H7 (cell line): ENCODE results near the gene SNN. TPM values are rescaled to one million over a fixed set of nuclear protein-coding genes. Genes with fewer than 3 reads are reported as not detected.

Experiments
- DNase-seq: peaks from one replicate; pipeline ENCODE4 v3.0.0; 2012
- H3K27me3 ChIP-seq: 2 replicates; pipeline ENCODE4 v1.6.0; 2011; ENCODE audit warnings: mild to moderate bottlenecking, low read length; ENCODE audit not compliant: control insufficient read depth, insufficient read depth
- H3K36me3 ChIP-seq: replicated peaks from 2 replicates; pipeline ENCODE4 v1.5.1; 2011; ENCODE audit warnings: low read length; ENCODE audit not compliant: control insufficient read depth, insufficient read depth
- H3K4me3 ChIP-seq: 2 replicates; pipeline ENCODE4 v1.5.1; 2011; ENCODE audit warnings: low read depth, mild to moderate bottlenecking, control low read depth, low read length, moderate library complexity; ENCODE audit not compliant: insufficient read depth
- total RNA-seq: library from RNA; depleted of rRNA; stranded (reverse); fragments of >200 nt; shearing (Covaris generic); gene quantifications from 2 replicates; pipeline ENCODE4 v1.2.3, GENCODE V29; 2014

SNN gene
- total RNA-seq, 1 experiment from 2014 or later, result 34.9 TPM

- Histone ChIP-seq H3K27me3 (no peaks in the 10 kb centered on the region), H3K36me3 (peaks cover 18% of the 10 kb centered on the region), H3K4me3 (no peak overlapping the region)
- DNase-seq, result no peak
These were observed 9.2 kb downstream of the SNN start for GRCh38 chr16:11677451-11677951.

DNA sequence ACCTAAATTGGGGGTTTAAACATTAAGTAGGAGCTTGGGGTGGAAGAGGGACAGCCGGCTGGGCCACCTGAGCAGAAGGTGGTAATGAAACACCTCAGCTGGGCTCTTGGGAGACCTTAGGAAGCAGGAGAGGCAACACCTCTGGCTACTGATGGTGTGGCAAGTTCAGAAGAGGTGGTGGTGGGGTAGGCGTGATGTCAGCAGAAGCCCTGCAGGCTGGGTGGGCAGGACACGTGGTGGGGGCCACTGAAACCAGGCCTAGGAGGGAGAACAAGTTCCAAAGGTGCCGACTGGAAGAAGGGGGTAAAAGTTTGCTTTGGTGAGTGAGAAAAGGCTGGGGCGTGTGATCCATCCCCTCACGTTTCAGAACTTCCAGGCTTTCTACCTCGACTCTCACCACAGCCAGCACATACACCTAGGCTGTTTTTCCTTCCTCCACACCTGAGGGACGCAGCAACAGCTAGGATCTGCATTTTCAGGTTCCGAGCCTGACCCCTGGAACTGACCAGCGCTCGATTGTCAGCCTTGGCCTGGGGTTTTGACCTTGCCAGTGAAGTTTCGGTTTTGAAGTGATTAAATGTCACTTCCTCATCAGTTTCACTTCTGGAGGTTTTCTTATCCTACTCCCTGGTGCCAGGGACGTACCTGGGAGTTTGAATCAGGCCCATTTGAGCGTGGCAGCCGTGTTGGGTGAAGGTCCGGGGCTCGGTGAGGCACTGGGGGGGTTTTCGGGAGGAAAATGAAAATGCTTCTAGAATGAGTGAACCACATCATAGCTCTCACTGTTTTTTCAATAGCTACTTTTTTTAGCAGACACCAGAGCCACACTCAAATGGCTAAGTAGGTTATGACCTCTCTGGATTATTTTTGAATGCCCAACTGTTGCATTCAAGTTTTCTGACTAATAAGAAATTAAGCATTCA is 10.0 kb downstream of the SNN start:
- no peak for DNase-seq
- Histone ChIP-seq H3K36me3 (peaks cover 18% of the 10 kb centered on the region), H3K4me3 (no peak overlapping the region), H3K27me3 (no peaks in the 10 kb centered on the region)

DNA sequence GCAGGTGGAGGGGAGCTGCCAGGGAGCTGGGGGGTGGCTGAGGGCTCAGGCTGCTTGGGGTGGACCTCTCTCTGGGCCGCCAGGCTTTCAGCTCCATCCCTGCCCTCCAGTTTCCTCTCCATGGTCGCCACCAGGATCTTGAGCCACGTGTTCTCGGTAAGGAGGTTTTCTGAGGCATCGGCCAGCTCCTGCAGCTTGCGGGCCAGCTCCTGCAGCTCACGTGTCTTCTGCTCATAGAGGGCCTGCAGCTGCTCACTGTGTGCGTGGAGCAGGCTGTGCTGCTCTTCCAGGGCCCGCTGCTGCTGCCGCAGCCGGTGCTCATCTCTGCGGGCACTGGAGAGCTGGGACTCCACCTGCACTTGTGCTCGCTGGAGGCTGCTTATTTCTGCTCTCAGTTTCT is 11.0 kb downstream of the SNN start:
- Histone ChIP-seq H3K27me3 (no peaks in the 10 kb centered on the region), H3K4me3 (no peak overlapping the region), H3K36me3 (peaks cover 19% of the 10 kb centered on the region)
- DNase-seq, result no peak

- Histone ChIP-seq H3K4me3 (no peak overlapping the region), H3K36me3 (peaks cover 19% of the 10 kb centered on the region), H3K27me3 (no peaks in the 10 kb centered on the region)
- DNase-seq, result no peak
These were observed 12.0 kb downstream of the SNN start for GRCh38 chr16:11679941-11680911.

- no peak overlapping the region for H3K4me3 ChIP-seq
- no peak for DNase-seq
- H3K27me3 ChIP-seq, result no peaks in the 10 kb centered on the region
- peaks cover 12% of the 10 kb centered on the region for H3K36me3 ChIP-seq
These were observed 13.3 kb downstream of the SNN start for GRCh38 chr16:11681556-11681955.

- H3K4me3 ChIP-seq, result no peak overlapping the region
- H3K36me3 ChIP-seq, result peaks cover 10% of the 10 kb centered on the region
- no peaks in the 10 kb centered on the region for H3K27me3 ChIP-seq
- no peak for DNase-seq
These were observed 13.9 kb downstream of the SNN start for GRCh38 chr16:11681976-11682654.

- DNase-seq, result no peak
- Histone ChIP-seq H3K36me3 (peaks cover 10% of the 10 kb centered on the region), H3K27me3 (no peaks in the 10 kb centered on the region), H3K4me3 (no peak overlapping the region)
These were observed 14.4 kb downstream of the SNN start for GRCh38 chr16:11682655-11683096.

DNA sequence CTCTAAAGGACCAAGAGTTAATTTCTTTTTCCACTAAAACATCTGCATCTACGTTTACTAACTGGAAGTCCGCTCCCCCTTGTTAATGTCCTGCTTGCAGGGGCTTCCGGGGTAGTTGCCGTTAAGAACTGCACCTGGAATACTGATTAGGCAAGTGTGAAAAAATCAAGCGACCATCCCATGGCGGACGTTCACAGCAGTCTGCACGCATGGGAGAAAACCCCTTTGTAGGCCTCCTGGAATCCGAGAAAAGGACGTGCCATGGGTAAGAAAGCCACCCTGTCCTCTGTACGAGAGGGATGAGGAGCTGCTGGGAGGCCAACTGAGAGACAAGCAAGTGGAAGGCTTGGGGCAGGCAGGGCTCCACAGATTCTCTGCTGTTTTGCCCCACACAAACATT is 14.9 kb downstream of the SNN start:
- H3K4me3 ChIP-seq, result no peak overlapping the region
- peaks cover 9% of the 10 kb centered on the region for H3K36me3 ChIP-seq
- DNase-seq, result no peak

GRCh38 chr16:11684231-11685025 is 16.2 kb downstream of the SNN start:
- H3K4me3 ChIP-seq, result no peak overlapping the region
- H3K36me3 ChIP-seq, result peaks cover 9% of the 10 kb centered on the region
- DNase-seq, result no peak
- H3K27me3 ChIP-seq, result no peaks in the 10 kb centered on the region

More for the DNA sequence above, 14.9 kb downstream of the SNN start:
- H3K27me3 ChIP-seq, result no peaks in the 10 kb centered on the region

DNA sequence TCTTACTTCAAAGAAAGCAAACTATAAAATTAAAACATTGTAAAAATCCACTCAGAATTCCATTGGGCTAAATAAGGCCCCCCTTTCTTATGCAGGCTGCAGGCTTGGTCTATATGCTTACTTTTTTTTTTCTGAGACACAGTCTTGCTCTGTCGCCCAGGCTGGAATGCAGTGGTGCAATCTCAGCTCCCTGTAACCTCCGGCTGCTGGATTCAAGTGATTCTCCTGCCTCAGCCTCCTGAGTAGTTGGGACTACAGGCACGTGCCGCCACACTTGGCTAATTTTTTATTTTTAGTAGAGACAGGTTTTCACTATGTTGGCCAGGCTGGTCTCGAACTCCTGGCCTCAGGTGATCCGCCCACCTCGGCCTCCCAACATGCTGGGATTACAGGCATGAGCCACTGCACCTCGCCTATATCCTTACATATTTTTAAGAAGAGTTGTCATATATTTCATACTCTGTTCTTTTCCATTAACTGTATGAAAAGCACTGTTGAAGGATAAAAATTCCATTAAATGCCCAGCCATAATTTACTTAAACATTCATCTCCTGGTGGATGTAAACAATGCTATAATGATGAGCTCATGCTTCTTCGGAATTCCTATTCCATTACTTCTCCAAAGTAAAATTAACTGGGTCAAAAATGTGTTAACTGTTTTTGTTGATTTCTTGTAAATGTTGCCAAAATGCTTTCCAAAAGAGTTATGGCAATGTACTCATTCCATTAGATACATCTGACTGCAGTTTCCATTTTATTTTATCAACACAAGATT is 17.8 kb downstream of the SNN start:
- Histone ChIP-seq H3K4me3 (no peak overlapping the region), H3K36me3 (peaks cover 9% of the 10 kb centered on the region), H3K27me3 (no peaks in the 10 kb centered on the region)
- DNase-seq, result no peak

GRCh38 chr16:11686713-11687380 is 18.6 kb downstream of the SNN start:
- H3K4me3 ChIP-seq, result no peak overlapping the region
- H3K36me3 ChIP-seq, result peaks cover 11% of the 10 kb centered on the region

DNA sequence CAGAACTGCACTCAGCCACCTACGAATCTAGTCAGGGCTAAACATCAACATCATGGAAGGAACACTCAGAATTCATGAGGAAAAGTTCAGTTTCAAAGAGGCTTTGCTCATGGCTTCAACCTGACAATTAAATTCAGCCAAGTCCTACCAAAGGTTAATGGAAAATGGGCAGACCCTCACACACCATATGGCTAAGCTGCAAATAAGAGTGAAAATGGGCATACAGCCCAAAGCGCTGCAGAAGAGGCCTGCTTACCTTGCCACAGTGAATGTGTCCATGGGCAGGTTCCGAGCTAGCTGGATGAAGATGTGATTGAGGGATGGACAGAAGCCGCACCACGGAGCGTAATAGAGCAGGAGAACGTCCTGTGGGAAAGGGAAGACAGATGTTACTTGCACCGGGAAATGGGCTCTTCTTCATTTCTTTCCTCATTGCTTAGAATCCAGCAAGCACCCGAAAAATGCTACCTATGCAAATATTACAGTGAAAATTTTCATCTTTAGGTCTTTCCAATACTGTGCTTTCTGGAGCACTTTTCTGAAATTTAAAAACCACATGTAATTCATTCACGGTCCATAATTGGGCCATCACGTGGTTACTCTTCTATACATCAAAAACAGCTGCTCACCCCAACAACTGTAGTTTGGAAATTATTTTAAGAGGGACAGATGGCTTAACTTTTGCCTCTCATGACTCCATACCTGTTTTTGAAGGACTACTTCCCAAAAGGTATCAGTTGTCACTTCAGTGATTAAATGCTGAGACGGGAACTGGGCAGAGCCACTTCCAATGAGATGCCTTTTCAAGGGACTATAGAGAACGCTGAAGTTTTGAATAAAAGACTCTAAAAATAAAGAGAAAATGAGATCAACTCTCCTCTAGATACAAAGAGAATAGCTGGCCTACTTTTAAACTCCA is 19.6 kb downstream of the SNN start:
- Histone ChIP-seq H3K27me3 (no peaks in the 10 kb centered on the region), H3K36me3 (peaks cover 11% of the 10 kb centered on the region), H3K4me3 (no peak overlapping the region)
- DNase-seq, result no peak

More at GRCh38 chr16:11686713-11687380, 18.6 kb downstream of the SNN start:
- DNase-seq, result no peak
- no peaks in the 10 kb centered on the region for H3K27me3 ChIP-seq
